NB4 (cell line): ENCODE measurements around the gene AP1B1.

ENCODE experiments used
- DNase-seq: peaks from one replicate; pipeline ENCODE4 v3.0.0; 2010; ENCODE audit warnings: low read depth
- H3K4me3 ChIP-seq: one replicate; pipeline ENCODE4 v1.5.1; 2011; ENCODE audit warnings: mild to moderate bottlenecking, low read depth, low read length, moderate library complexity
- CTCF ChIP-seq: IDR thresholded peaks from one replicate; pipeline ENCODE4 v1.5.1; 2012; ENCODE audit warnings: low read depth, low read length
- MAX ChIP-seq: IDR thresholded peaks from 2 replicates; pipeline ENCODE4 v1.6.1; 2011; ENCODE audit warnings: low read depth, low read length
- MYC ChIP-seq: IDR thresholded peaks from 2 replicates; pipeline ENCODE4 v1.6.1; 2011; ENCODE audit warnings: low read depth, low read length
- POLR2A ChIP-seq: IDR thresholded peaks from 2 replicates; pipeline ENCODE4 v1.6.1; 2011; ENCODE audit warnings: mild to moderate bottlenecking; ENCODE audit not compliant: insufficient read length; ENCODE audit errors: extremely low read depth

AP1B1 gene

GRCh38 chr22:29292379-29292778, 96.0 kb downstream of the AP1B1 start:
- DNase-seq = no peak
- H3K4me3 ChIP-seq = no peak overlapping the region
- TF ChIP-seq MAX (no peak), MYC (no peak), CTCF (no peak), POLR2A (no peak)

- no peak for DNase-seq
- no peak for TF ChIP-seq POLR2A
- no peak for TF ChIP-seq CTCF
- no peak for TF ChIP-seq MYC
- H3K4me3 ChIP-seq = no peak overlapping the region
Measured at GRCh38 chr22:29291215-29291614, 97.2 kb downstream of the AP1B1 start.

- no peak overlapping the region for H3K4me3 ChIP-seq
- DNase-seq = no peak
- TF ChIP-seq CTCF = no peak
- no peak for TF ChIP-seq MAX
- TF ChIP-seq MYC = no peak
- no peak for TF ChIP-seq POLR2A
Measured at GRCh38 chr22:29290061-29290460, 98.3 kb downstream of the AP1B1 start.

GRCh38 chr22:29288837-29289236, 99.5 kb downstream of the AP1B1 start:
- DNase-seq = no peak
- no peak overlapping the region for H3K4me3 ChIP-seq
- TF ChIP-seq POLR2A (no peak), CTCF (no peak), MAX (no peak), MYC (no peak)

- TF ChIP-seq CTCF = no peak
- TF ChIP-seq MAX = no peak
- TF ChIP-seq POLR2A = no peak
- TF ChIP-seq MYC = no peak
- H3K4me3 ChIP-seq = no peak overlapping the region
Measured at GRCh38 chr22:29284196-29284595, 104.2 kb downstream of the AP1B1 start.

GRCh38 chr22:29277927-29278326, 110.4 kb downstream of the AP1B1 start:
- no peak for DNase-seq
- no peak overlapping the region for H3K4me3 ChIP-seq
- TF ChIP-seq CTCF (no peak), MAX (no peak), MYC (no peak), POLR2A (no peak)

More at GRCh38 chr22:29284196-29284595, 104.2 kb downstream of the AP1B1 start:
- DNase-seq = no peak
